HG03280 (cell line): ENCODE measurements around the gene TGFBR3.

ENCODE experiments used
- ATAC-seq: cut with Tn5 transposase; IDR thresholded peaks from one replicate; pipeline ENCODE4 v1.9.1; 2021; ENCODE audit warnings: mild to moderate bottlenecking, moderate library complexity; ENCODE audit not compliant: unreplicated experiment

TGFBR3 gene

DNA sequence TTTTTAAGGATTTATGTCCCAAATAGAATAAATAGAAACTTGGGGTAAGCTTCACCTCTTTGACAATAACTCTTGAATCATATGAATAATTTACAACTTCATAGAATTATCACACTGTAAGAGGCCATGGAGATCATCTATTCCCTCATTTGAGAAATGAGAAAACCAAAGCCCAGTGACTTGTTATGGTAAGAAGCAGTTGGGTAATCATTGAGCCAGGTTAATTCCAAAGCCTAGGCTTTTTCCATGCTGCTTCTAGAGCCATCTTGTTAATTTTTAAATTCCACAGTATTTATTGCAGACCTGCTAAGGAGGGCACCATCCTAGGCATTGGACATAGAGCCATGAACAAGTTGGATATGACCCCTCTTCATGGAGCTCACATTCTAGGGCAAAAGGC is 224.8 kb downstream of the TGFBR3 start:
- ATAC-seq, result no peak

DNA sequence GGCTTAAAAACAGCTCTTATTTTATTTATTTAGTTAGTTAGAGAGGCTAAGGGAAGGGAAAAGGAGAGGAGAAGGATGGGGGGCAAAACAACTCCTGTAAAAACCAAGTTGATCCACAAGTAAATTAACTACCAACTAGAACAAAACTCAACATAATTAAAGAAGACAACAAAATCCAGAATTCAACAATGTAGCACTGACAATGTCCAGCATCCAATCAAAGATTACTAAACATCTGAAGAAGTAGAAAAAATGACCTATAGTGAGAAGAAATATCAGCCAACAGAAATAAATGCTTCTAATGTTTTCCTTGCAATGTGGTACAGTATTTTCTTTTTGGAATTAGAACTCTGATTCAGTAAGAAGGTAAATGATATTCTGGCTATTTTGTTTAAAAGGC is 225.2 kb downstream of the TGFBR3 start:
- ATAC-seq, result no peak

DNA sequence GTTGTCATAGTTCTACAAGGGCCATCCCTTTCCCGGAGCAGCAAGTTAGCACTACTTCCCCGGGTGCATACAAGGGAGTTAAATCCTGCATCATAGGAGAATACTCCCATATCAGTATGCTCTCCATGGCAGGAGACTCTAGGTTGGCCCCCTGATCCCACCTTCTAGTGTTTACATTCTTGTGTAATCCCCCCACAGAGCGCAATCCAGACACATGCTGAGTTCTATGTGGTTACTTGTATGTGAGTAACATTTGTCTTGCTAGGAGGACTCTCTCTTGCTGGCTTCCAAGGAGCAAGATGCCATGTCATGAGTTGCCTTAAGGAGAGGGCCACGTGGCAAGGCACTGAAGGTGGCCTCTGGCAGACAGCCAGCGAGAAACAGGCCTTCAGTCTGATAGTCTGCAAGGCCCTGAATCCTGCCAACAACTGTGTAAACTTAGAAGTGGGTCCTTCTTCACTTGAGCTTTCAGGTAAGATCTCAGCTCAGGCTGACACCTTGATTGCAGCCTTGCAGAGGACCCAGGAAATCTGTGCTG is 230.0 kb downstream of the TGFBR3 start:
- ATAC-seq, result no peak

DNA sequence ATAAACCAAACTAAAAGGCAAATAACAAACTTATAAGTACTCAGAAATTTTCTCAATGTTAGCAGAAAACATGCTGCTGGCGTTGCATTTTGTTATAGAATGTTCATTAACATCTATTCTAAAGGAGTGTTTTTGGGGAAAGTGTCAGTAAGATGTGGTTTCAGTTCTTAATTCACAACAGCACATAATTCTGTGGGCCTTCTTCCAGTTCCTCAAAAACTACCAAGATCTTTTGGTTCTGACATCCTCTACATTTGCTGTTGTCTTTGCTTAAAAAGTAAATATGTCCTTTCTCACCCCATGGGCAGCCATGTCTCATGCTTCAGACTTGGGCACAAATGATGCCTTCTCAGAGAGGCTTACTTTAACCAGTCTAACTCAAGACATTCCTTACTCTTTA is 232.8 kb downstream of the TGFBR3 start:
- ATAC-seq, result no peak

DNA sequence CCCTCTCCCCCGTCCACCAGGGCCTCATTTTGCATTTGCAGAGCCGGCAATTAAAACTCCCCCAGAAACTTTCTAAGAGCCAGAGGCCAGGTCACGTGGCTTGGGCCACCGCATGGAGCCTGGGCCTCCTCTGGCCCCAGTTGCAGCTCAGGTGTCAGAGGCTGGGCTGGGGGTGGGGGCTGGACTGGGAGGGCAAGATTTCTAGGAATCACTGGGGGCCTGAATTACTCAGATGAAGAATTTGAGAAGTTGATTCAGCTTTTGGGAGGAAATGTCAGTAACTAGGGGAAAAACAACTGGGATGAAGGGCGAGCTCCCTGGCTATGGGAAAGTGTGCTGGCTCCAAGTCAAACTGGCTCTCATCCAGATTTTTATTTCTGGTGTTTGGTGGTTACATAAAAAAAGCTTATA is 234.3 kb downstream of the TGFBR3 start:
- no peak for ATAC-seq

DNA sequence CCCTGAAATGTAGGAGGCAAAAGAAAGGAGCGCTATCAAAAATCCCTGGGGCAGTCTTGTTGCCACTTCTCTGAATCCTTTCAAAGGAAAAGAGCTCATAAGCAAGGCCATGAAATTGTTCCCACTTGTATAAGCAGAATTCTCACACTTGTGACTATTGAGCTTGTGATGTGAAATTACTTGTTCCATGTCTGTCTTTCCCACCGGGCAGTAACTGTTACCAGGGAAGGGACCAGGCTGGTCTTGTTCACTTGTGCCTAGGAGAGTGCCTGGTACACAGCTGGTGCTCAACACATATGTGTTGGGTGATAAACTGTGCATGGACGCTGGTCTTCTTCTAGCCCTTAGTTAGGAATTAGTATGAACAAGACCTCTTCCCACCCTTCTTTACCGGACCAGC is 234.7 kb downstream of the TGFBR3 start:
- no peak for ATAC-seq

DNA sequence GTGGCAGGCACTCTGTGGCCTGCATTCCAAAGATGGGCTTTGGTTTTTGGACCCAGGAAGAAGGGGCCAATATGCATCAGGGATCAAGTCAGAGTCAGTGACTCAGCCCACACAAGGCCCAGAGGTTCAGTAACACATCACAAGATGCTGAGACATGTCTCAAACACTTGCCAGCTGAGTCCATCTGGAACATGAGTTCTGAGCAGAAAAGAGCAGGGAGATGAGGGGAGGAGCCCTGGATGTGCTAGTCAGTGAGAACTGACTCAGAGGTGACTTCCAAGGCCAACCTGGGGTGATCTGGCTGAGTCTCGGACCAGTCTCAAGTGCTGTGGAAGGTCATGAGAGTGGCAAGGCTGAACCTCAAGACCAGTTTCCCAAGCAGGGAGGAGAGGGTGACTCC is 235.2 kb downstream of the TGFBR3 start:
- ATAC-seq, result no peak

DNA sequence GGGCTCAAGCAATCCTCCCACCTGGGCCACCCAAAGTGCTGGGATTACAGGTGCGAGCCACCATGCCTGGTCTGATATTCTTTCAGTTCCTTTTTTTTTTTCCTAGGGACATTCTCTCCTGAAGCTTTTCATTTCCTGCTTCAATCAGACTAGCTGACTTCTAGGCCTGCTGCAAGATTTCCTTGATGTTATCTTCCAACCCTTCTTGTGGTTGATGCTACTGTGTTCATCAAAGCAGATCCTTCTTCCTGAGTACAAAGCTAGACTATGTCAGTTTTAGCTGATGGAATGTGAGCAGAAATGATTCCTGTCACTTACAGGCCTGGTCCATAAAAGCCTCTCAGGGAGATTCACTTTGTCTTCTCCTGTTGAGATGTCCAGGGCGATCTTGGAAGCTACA is 238.9 kb downstream of the TGFBR3 start:
- ATAC-seq, result no peak

DNA sequence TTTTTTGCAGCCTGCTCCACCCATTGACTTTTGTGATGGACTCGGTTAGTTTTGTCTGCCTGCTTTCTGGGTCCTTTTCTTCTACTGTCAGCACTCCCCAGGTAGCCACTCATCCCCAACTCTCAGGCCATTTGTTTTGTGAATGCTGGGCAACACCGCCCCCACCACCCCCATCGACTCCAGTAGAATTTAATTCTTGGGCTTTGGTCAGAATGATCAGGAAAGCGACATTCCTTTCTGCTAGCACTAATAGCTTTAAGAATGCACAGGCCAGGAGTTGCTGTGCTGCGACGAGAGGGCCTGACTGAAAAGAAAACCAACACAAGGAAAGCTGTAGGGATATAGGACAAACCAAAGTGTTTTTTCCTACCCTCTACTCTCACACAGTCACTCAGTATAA is 240.9 kb downstream of the TGFBR3 start:
- ATAC-seq, result no peak

DNA sequence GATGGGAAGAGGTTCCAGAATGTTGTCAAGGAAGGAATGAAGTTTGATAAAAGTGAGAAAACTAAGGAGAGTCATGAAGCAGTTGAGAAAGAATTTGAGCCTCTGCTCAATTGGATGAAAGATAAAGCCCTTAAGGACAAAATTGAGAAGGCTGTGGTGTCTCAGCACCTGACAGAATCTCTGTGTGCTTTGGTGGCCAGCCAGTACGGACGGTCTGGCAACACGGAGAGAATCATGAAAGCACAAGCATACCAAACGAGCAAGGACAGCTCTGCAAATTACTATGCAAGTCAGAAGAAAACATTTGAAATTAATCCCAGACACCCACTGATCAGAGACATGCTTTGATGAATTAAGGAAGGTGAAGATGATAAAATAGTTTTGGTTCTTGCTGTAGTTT is 242.5 kb downstream of the TGFBR3 start:
- no peak for ATAC-seq

DNA sequence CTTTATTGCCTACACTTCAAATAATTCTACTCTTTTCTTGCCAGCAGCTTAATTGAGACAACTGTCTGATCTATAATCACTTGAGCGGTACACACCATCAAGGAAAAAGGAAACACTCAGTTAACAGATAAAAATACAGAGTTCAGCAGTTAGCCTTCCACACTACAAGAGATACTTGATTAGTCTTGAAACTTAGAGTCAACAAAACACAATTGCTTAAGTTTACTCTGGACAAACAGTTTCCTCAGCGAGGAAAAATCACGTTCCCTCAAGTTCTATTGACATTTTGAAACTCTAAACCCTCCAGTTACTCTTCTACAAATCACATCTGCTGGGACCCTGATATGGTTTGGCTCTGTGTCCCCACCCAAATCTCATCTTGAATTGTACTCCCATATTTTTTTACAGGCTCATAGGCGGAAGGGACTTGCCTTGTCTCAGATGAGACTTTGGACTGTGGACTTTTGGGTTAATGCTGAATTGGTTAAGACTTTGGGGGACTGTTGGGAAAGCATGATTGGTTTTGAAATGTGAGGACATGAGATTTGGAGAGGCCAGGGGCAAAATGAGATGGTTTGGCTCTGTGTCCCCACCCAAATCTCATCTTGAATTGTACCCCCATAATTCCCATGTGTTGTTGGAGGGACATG is 244.9 kb downstream of the TGFBR3 start:
- ATAC-seq, result no peak

DNA sequence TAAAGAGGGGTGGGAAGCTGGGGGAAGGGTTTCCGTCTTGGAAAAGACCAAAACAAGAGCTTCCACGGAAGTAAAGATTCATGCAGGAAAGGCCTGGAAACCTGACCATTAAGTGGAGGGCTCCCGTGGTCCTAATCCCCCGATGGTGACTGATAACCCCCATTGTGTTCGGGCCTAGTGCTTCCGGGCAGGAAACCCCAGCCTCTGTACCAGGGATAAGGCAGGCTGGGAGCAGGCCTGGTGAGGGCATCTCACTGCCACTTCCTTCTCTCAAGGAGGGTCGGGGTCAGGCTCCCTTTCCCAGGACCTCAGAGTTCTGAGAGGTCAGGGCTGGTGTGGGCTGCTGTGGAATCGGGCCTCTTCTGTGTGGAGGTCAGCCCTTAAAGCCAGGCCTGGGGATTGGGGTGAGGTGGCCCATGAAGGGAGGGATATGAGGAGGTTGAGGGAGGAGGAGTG is 248.4 kb downstream of the TGFBR3 start:
- ATAC-seq, result no peak

DNA sequence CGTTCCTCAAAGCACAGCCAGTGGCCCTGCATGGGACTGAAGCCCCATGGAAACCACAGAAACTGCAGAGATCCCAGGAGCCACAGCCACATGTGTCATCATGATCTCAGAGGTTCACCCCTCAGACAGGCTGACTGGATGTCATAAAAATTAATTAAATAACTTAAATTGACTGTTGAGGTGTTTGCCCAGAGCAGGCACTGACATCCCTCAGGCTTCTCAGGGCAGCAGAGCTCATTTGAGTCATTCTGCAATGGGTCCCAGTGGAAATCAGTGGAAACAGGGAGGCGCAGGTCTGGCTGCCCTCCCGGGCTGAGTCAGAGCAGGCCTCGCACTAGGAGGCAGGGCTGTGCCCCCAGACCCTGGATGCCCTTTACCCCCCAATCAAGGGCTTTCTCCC is 250.2 kb downstream of the TGFBR3 start:
- ATAC-seq, result no peak

DNA sequence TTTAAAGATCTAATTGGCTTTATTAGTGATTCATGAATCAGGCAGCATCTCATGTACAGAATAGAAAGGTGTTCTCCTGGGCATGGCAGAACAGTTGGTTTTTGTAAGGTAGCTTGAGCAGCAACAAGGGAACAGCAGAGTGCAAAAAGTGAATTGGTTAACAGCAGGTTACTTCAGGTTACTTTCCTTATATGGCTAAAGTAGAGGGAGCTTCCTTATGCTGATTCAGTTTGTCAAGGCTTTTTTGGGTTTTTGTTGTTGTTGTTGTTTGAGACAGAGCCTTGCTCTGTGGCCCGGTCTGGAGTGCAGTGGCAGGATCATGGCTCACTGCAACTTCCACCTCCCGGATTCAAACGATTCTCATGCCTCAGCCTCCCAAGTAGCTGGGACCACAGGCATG is 252.5 kb downstream of the TGFBR3 start:
- no peak for ATAC-seq

DNA sequence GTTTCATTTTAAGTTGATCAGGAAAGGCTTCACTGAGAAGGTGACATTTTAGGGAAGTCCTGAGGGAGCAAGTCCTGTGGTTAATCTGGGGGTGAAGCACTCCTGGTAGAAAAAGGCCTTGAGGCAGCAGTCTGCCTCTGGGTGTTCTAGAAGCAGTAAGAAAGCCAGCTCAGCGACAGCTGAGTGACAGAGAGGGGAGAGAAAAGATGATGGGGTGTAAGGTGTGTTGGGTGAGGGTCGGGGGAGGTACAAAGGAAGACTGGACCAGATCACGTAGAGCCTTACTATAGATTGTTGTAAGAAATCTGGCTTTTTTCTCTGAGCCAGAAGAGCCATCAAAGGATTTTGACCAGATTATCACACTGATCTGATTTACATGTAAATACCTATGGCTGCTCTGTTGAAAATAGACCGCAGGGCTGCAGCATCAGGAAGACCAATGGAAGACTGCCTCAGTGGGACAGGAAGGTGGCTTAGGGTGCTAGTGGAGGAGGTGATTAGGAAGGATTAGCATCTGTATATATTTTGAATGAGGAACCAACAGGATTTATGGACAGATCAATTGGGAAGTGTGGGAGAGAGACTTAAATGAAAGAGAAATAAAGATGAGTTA is 254.1 kb downstream of the TGFBR3 start:
- ATAC-seq, result no peak

DNA sequence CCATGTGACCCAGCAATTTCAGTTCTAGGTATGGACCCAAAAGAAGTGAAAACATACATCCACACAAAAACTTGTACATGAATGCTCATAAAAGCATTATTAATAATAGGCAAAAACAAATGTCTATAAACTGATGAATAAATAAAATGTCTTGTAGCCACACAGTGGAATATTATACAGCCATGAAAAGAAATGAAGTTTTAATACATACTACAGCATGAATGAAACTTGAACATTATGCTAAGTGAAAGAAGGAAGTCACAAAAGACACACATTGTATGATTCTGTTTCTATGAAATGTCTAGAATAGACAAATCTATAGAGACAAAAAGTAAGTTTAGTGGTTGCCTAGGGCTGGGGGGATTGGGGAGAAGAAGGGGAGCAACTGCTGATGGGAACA is 255.1 kb downstream of the TGFBR3 start:
- no peak for ATAC-seq
